ENCODE results near the gene GALNT2.

GALNT2 gene

DNA sequence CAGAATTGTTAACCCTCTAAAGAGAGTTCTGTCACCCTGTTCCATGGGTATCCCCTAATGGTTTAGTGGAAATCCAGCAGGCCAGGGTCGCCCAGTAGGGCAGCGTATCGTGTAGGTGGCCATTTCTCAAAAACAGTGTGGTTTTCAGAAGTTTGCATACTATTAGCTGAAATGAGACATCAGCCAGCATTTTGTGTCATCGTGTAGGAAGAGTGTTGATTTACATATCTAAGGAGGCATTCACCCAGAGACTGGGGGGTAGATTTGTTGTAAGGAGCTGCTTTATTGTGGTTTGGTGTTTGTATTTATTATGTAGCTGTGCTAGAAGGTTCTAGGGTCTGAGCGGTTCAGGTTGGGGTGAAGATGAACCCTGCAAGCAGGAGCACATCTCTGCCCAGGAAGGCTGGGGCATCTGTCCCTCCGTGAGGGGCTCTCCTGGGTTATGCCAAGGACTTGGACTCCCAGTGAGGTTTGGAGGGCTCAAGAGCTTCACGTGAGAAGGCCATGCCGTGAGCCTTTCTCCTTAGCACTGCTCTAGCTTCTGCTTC, 184.7 kb downstream of the GALNT2 start:
- DNase-seq (ENCODE audit: low read depth in 1 of 2, low spot score in 1 of 2), result no peak

DNA sequence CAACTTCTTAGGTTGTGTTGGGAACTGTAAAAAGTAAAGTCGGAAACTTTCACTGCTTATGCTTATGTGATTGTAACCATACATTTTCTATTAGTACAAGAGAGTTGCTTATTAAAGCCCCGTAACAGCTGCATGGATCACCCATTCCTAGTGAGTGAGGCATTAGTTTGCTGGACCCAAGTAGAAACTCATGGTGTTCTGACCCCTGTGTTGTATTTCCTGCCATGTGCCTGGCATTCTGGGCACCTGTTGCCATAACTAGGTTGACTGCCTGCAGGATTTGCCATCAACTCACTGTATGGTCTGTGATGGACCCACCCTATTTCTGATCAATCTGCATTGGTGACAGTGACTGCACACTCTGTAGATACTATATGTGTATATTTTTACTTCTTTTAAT, 186.1 kb downstream of the GALNT2 start:
- DNase-seq (ENCODE audit: low read depth in 1 of 2, low spot score in 1 of 2), result no peak

DNA sequence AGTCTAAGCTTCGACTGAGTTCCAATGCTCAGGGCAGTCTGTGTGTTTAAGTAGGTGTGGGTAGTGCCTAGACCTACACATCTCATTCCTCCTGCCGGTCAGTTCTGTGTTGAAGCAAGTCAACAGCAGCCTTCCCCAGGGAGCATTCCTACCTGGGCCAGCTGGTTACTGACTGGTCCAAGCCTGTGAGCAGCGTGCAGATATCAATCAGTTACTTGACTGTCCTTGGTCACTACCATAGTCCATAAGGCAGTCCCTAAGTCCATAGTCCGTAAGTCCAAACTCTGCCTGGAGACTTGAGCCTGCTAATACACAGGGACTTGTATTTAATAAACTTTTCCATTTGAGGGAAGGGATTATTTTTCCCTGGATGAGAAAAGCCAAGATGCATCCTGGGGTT, 187.2 kb downstream of the GALNT2 start:
- no peak for DNase-seq (ENCODE audit: low read depth in 1 of 2, low spot score in 1 of 2)

DNA sequence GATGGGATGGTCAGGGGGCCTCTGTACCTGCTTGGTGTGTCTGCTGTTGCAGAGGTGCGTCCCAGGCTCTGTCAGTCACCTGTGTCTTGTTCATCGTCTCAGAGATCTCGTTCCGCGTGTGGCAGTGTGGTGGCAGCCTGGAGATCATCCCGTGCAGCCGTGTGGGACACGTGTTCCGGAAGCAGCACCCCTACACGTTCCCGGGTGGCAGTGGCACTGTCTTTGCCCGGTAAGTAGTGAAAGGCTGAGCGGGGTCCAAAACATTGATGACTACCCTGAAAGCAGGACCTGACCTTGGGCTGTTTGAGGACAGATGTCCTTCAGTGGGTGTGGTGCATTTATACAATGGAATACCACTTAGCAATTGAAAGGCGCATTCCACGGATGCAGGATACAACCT, 188.1 kb downstream of the GALNT2 start:
- DNase-seq (ENCODE audit: low read depth in 1 of 2, low spot score in 1 of 2), result no peak

DNA sequence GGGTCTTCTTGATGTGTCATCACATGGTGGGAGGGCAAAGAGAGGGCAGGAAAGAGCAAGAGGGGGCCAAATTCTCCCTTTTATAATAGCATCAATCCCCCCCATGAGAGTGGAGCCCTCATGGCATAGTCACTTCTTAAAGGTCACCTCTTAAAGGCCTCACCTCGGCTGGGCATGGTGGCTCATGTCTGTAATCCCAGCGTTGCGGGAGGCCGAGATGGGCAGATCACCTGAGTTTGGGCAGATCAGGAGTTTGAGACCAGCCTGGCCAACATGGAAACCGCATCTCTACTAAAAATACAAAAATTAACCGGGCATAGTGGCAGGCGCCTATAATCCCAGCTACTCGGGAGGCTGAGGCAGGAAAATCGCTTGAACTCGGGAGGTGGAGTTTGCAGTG, 189.0 kb downstream of the GALNT2 start:
- DNase-seq (ENCODE audit: low read depth in 1 of 2, low spot score in 1 of 2), result no peak

DNA sequence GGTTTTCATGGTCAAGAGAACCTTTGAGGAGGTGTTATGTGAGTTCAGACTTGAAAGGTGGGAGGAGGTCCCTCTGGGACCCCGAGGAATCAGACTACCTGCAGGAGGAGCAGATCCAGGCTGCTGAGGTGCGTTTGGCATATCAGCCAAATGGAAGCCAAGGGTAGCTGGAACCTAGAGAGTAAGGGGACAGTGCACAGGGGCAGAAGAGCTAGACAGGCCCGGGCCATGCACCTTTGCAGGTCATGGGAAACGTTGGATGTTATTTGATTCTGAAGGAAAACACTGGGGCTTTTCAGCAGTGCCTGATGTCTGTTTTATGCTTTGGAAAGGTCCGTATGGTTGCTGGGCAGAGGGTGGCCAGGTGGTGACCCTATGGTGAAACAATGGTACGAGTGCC, 189.9 kb downstream of the GALNT2 start:
- DNase-seq (ENCODE audit: low read depth in 1 of 2, low spot score in 1 of 2), result no peak

DNA sequence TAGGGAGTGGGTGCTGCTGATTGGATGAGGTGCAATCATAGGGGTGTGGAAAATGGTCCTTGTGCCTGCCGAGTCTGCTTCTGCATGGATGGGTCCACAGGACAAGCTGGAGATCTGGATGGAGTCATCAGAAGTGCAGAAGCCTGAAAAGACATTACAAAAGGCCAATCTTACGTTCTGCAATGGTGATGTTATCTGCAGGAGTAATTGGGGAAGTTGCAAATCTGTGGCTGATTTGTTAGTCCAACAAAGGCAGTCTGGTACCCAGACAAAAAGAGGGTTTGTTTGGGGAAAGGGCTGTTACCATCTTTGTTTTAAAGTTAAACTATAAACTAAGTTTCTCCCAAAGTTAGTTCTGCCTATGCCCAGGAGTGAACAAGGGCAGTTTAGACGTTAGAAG, 192.6 kb downstream of the GALNT2 start:
- no peak for DNase-seq (ENCODE audit: low read depth in 1 of 2, low spot score in 1 of 2)

DNA sequence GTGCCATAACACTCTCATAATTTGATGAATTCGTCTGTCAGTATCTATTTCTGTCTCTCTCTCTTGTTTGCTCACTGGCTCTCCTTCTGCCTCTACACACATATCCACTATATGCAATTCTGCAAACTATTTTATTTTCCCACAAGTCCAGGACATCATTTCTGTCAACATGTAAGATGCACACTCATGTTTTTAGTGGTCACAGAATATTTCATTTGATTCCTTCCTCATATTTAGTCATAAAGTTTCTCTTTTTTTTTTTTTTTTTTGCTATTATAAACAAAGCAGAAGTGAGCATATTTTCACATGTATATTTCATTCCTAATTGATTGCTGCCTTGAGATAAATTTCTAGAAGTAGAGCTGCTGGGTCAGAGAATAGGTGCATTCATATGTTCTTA, 193.8 kb downstream of the GALNT2 start:
- DNase-seq (ENCODE audit: low read depth in 1 of 2, low spot score in 1 of 2), result no peak

DNA sequence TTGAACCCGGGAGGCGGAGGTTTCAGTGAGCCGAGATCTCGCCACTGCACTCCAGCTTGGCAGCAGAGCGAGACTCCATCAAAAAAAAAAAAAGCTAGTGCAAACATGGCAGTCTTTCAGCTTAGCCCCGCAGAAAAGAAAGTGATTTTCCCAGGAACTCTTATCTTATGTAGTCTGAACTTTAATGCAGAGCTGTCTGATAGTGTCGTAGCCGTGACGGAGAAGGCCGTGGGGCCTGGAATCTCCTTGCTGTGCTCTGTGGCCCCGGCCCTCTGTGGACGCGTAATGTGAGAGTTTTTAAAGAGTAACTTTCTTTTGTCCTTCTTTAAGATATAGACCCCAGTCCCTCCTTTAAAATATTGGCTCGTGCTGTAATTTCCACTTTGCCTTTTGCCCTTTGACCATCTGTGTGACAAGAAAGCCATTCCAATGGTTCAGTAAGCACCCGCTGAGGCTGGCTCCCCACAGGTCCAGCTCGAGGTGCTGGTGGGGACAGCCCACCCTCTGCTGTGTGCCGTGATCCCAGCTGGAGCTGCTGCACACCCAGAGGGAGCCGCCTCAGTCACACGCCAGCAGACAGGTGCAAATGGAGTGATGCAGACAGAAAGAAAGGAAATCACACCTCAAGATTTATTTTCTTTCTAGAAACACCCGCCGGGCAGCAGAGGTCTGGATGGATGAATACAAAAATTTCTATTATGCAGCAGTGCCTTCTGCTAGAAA, 195.1 kb downstream of the GALNT2 start:
- no peak for DNase-seq (ENCODE audit: low read depth in 1 of 2, low spot score in 1 of 2)

DNA sequence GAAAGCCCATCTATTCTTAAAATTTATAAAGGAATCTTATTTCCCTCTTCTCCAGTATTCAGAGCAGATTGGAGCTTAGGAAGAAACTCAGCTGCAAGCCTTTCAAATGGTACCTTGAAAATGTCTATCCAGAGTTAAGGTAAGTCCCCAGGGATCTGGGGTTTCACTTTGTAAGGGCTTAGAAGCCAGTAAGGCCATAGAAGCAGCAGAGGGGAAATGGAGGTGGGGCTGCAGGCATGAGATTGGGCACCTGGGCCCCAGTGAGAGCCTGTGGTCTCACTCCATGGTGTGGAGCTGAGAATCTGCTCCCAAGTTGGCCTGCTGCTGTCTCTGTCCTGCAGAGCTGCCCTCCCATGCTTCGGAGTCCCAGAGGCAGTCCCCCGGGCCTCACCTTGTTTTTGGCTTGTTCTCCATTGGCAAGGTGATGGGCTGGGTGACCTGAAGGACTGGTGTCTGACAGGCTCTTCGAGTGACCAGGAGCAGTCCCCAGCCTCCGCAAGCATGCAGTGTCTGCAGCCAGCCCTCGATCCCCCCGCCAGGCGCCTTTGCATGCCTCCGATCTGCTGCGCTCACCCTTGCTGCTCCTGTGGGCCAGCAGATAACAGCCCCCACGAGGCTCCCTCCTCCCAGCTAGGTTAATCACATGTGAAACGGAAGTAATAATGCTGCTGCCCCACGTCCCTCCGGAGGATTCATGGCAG, 196.0 kb downstream of the GALNT2 start:
- DNase-seq (ENCODE audit: low read depth in 1 of 2, low spot score in 1 of 2), result no peak

DNA sequence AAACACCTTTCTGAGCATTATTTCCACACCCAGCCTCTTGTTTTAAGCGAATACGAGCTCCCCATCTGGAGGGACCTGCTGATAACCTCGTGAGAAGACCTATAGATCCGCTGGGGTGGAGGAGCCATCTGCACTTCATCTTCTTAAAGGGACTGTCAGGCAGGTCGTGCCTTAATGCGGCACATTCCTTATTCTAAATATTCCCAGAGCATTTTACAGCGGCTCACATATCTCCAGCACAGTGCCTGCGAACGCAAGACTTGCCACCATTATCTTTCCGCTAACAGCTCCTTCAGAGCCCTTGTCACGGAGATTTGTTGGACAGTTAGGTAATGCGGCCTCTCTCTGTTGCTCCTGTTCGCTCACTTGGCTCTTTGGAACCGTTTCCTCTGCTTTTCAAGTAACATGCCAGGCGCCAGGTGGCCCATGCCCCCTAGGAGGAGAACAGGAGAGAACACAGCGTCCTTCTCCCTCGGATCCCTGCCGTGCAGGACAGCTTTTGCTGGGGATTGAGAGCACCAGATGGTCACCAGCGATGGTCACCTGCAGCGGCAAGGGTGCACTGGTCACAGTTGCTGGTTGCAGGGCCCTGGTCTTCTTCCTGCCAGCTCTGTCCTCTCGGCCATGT, 196.6 kb downstream of the GALNT2 start:
- no peak for DNase-seq (ENCODE audit: low read depth in 1 of 2, low spot score in 1 of 2)

DNA sequence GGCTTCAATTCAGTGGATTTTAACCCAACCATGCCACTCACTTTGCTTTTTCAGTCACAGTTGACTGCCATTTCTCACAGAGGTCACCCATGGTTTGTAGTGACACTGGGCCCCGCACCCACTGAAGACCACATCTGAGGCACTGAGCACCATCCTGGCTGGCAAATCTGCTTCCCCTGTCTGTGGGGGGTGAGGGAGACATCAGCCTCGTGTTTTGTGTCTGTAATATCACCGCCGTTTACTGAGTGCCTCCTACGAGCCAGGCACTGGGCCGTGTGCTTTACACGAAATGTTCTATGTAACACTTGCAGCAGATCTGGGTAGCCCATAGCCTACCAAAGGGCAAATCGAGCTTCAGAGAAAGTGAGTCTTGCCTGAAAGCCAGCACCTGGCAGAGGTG, 197.3 kb downstream of the GALNT2 start:
- DNase-seq (ENCODE audit: low read depth in 1 of 2, low spot score in 1 of 2), result no peak

DNA sequence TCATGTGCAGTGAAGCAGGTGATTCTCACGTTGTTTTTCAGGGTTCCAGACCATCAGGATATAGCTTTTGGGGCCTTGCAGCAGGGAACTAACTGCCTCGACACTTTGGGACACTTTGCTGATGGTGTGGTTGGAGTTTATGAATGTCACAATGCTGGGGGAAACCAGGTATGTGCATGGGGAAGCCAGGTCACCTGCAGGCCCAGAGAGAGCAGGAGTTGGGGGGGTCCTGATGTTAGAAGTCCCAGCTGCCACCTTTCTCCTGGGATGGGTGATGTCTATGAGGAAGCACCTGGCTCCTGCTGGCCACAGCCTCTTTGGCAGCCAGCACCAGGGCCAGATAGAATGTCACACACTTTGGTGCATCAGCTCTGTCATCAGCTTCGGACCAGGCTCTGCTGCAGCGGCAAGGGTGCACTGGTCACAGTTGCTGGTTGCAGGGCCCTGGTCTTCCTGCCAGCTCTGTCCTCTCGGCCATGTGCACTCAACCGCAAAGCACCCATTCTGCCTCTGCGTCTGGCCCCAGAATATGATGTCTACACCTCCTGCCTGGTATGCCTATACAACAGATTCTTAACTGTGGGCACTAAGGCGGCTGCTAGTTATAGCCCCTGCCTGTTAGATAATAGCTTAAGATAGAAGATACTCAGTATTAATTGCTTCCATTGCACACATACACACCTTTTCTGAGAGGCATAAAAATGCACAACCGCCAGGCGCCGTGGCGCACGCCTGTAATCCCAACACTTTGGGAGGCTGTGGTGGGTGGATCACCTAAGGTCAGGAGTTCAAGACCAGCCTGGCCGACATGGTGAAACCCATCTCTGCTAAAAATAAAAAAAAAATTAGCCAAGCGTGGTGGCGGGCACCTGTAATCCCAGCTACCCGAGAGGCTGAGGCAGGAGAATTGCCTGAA, 198.4 kb downstream of the GALNT2 start:
- no peak for DNase-seq (ENCODE audit: low read depth in 1 of 2, low spot score in 1 of 2)

DNA sequence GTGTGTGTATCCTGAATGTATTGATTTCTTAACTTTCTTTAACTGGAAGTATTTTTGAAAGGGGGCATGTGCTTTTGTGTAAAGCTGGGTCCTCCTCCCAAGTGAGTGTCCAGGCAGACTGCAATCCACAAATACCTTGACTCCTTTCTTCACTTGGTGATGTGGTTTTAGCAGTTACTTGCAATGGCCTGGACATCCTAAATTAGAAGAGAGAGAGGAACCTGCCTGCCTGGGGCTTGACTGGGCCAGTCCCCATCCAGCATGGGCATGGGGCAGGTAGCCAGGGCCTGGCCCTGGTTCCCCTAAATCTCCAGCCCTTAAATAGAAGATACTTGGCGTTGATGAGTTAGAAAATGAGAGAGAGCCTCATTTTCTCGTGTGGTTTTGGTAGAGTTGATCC, 199.4 kb downstream of the GALNT2 start:
- no peak for DNase-seq (ENCODE audit: low read depth in 1 of 2, low spot score in 1 of 2)

DNA sequence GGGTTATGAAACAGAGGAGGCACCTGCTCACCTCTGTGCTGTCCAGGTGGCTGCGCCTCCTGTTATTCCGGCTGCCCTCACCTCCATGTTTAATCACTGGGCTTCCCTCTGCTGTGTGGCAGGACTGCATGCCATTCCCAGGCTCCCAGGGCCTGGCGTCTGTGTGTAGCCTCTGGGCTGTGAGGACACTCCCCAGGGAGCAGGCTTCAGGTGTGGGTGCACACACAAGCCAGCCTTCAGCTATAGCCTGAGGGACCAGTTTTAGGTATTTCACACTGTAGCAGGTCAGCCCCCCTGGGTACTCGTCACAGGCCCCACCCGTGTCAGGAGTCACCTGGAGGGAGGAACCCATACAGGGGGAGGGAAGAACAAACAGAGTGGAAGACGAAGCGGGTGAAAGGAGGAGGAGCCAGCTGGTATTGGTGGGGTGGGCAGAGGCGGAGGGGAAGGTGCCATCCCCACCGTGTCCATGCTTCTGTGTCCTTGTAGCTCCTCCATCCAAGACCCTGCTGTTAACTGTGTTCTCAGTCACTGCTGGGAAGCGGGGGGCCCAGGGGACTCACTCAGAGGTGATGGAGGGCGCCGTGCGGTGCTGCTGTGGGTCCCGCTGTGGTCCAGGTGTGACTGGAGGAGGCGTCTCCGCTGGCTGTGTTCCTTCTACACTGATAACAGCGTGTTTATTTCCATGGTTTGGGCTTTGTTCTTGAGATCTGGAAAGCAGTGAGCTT, 200.5 kb downstream of the GALNT2 start:
- DNase-seq (ENCODE audit: low read depth in 1 of 2, low spot score in 1 of 2), result no peak

DNA sequence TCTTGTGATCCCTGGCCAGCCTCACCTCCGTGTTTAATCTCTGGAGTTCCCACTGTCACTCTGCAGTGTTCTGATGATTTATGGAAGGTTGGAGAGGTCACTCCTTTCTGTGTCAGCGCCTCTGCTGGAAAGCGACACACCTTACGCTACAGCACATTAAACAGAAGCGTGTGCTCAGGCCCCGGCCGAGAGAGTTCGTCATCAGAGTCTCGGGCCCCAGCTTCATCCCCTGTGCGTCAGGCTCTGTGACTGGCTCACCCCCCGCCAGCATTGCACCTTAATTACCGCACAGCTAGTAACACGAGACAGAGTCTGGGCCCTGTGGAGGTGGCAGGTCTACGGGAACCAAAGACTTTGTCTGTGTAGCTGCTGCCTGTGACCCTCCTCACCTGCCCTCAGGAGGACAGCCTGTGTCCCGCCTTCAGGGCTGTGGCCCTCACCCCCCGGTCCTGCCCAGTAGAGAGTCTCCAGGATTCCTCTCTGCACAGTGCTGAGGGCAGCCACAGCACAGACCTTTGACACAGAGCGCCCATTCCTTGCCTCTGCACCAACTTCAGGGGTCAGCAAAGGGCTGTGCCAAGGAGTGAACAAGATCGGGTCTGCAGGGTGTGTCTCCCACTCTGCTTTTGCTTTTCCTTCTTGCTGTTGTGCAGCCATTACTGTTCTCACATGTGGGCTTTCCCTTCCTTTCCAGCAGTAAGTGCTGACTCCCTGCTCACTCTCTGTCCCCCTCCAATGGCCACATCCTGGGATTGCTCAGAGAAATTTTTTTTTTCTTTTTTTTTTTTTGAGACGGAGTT, 201.5 kb downstream of the GALNT2 start:
- DNase-seq (ENCODE audit: low read depth in 1 of 2, low spot score in 1 of 2), result no peak

DNA sequence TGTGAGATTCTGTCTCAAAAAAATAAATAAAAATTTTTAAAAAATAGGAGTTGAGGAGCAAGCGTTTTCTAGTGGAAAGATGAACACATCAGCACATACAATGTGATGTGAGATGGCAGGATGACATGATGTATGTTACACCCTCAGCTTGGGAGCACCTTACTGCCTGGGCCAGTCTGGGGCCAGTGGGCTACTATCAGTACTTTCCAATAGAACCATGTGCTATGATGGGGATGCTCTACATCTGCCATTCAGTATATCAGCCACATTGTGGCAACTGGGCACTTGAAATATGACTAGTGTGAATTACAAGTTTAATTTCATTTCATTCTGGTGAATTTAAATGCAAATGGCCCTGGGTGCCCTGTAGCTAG, 203.1 kb downstream of the GALNT2 start:
- DNase-seq (ENCODE audit: low read depth in 1 of 2, low spot score in 1 of 2), result no peak

DNA sequence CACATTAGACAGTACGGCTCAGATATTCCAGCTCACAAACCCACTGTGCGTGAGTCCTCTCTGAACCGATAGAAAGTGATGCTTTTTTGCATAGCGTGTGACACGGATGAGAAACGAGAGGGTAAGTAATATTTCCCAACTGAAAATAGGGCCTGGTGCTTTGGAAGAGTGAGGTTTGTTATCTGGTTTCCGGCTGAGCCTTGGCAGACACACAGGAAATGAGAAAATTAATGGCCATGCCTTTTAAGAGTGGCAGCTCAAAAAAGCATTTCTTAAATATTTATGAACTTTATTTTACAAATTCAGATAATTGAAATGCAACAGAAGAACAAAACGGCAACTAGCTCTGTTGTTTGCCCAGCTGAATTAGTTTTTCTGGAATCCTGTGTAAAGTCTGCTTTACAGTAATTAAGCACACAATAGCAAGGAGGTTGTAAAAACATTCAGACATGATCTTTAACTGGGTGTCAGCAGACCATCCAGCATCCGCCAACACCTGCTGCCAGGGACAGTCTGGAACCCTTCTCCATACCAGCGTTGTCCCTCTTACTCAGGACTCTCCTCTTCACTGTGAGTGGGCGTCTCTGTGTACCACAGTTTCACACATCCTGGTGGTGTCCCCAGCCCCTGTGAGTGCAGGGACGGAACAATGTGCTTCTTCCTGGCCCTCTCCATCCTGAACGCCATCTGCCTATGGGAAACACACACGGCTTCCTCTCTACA, 203.7 kb downstream of the GALNT2 start:
- no peak for DNase-seq (ENCODE audit: low read depth in 1 of 2, low spot score in 1 of 2)
